Activated CD4-positive, alpha-beta T cell treated with anti-CD3 and anti-CD28 coated beads for 1 hour (primary cell): Measurements from ENCODE around the gene GPR85.
"Not testable (repeated sequence)": the region's sequence is repeated elsewhere in the genome, so short reads cannot be mapped to it uniquely, and the experiment has no call there.

Experiments
- DNase-seq: peaks from one replicate; pipeline ENCODE4 v3.0.0-alpha.2; 2020

The GPR85 gene

GRCh38 chr7:113083816-113084495 lies 2.7 kb downstream of the GPR85 start:
- DNase-seq, result no peak

DNA sequence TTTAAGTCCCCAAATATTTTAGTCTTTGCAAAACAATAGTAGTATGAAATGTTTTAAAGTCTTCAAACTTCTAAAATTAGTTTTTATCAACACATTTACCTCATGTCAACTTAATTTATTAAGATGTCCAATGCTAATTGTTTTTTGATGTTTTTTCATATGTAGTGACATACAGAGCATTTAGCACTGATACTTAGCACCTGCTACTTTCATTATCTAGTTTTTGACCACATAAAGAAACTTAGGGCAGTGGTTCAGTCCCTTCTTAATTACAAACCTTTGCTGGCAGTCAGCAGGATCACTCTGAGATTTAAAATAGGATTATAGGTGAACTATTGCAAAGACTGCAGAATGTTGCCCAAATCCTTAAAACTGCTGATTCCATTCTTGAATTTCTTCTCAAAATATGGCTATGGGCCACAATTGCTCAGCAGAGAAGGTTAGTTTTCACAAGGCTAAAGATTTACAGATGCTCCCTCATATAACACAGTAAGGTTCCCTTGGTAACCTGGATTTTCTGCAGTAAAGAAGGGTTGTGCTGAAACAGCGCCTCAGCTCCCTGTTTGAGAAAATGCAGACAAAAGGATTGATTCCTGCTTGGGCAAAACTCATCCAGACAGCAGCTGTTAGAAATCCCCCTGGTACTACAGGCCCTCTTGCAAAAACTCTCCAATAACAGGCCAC lies 3.4 kb downstream of the GPR85 start:
- DNase-seq, result no peak

GRCh38 chr7:113078331-113078730 lies 8.3 kb downstream of the GPR85 start:
- no peak for DNase-seq

GRCh38 chr7:113076703-113077102 lies 9.9 kb downstream of the GPR85 start:
- no peak for DNase-seq

DNA sequence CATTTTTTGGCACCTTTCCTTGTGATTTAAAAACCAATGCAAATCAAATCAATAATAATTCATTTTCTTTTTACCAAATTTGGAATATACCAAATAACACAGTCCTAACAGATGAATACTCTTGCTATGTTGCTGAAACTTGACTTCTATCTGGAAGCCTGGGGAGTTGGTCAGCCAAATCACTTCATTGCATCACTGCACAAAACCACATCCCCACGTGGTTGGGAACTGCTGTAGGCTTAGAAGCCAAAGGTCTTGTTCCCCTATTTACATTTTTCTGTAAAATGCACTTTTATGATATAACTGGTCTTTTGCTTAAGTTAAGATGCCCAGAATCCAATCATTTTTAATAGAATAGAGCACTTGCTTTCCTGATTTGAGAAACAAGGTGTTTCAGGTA lies 15.2 kb downstream of the GPR85 start:
- DNase-seq, result no peak

- no peak for DNase-seq
Observed at GRCh38 chr7:113062499-113062898, 24.1 kb downstream of the GPR85 start.

DNA sequence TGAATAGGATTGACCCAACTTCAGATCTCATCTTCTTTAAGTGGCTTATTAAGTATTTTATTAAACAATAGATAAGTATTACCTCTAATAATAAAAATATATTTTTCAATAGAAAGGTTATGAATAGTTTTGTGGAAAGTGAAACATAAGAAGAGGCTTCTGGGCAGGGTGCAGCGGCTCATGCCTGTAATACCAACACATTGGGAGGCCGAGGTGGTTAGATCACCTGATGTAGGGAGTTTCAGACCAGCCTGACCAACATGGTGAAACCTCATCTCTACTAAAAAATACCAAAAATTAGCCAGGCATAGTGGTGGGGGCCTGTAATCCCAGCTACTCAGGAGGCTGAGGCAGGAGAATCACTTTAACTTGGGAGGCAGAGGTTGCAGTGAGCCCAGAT lies 26.5 kb downstream of the GPR85 start:
- no peak for DNase-seq

GRCh38 chr7:113054938-113055337 lies 31.7 kb downstream of the GPR85 start:
- no peak for DNase-seq

- not testable (repeated sequence) for DNase-seq
Observed at GRCh38 chr7:113054272-113054671, 32.4 kb downstream of the GPR85 start.

- not testable (repeated sequence) for DNase-seq
Observed at GRCh38 chr7:113049221-113049620, 37.4 kb downstream of the GPR85 start.

GRCh38 chr7:113046453-113046852 lies 40.2 kb downstream of the GPR85 start:
- DNase-seq, result no peak

DNA sequence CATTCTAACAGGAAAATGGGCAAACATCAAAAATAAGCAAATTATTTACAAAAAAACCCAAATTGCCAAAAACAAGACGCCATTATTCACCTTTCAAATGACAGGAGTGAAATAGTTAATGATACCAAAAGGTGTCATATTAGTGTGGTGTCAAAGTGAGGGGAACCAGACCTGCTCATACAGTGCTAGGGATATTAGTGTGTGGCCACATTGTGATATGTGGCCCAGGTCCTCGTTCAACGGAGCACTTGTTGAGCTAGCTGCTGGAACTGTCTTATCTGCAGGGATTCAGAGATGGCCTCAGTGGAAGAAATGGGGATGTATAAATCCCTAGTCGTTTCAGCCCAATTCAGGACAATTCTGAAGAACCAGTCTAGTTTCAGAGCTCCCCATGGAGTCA lies 41.2 kb downstream of the GPR85 start:
- DNase-seq, result no peak

DNA sequence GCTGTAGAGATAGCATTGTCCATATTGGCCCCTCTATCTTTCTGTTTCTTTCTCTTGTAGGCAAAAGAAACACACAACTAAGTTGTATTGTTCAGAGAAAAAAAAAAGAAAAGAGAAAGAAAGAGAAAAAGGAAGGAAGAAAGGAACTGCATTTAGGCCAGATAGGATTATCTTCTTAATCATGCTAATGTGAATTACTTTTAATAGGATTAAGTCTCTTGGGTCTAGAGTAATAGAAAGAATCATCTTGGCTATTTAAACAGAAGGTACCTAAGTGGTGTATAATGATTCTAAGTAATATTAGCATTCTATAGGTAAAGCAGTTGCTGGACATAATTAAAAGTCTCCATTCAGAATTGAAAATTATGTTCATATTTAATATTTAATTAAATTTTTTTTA lies 42.2 kb downstream of the GPR85 start:
- DNase-seq, result no peak

DNA sequence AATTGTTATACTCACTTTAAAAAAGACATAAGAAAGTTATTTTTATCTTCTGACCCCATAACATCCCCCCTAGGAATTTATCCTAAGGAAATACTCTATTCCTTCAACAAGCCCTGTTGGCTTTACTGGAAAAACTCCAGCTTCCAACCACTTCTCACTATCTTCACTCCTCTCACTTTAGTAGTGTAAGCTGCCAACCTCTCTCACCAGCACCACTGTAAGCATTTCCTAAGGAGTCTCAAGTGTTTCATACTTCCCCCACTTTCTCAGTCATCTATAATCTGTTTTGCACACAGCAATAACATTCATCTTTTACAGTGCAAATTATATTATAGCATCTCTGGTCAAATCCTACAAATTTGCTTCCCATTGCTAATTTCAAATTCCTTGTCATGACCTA lies 45.8 kb downstream of the GPR85 start:
- no peak for DNase-seq

- DNase-seq, result no peak
Observed at GRCh38 chr7:113033959-113034358, 52.7 kb downstream of the GPR85 start.
